Measurements from ENCODE around the gene R3HDM4. TPM values are rescaled to one million over a fixed set of nuclear protein-coding genes. Genes with fewer than 3 reads are reported as not detected.

The R3HDM4 gene
- polyA plus RNA-seq, 1 experiment = 24.0 TPM

DNA sequence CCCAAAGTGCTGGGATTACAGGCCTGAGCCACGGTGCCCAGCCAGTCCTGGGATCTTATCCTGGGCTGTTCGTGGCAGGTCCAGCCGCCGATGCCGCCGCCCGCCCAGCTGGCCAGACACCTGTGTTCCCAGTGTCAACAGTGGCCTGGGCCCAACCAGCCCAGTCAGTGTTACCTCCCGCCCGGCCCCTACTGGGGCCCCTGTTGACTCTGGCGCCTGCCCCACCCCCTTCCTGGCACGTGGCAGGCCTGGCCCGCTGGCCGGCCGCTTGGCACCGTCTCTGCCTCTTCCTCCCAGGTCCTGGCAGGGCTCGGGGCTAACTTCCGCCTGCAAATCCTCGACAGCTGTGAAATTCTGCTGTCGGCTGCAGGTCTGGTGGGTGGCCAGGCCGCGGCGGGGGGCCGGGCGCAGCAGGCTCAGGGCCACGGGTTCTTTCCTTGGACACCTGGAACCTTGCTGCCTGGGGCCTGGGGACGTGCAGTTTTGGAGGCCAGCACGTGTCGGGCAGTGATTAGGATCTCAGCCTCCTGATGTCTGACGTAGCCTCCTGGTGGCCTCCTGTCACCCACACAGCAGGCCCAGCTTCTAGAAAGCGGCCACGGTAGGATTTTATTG is 22.0 kb upstream of the R3HDM4 start:
- H3K27me3 ChIP-seq (ENCODE audit: control insufficient read depth, insufficient read depth, low read length) = no peaks in the 10 kb centered on the region
- no peak for DNase-seq (ENCODE audit: low read depth, low spot score)
- ChIA-PET CTCF (interaction anchor here (0.6 kb wide), 1 partner anchor 49 kb away, joined by 3 read pairs; no protein-coding TSS in a partner anchor), POLR2A (no interaction called here)
- H3K9me3 ChIP-seq (ENCODE audit: control insufficient read depth, insufficient read depth, low read length) = peaks cover 7% of the 10 kb centered on the region; the same call in 1 of the 2 replicates
- peak overlapping the region; percentile 52 for H3K27ac ChIP-seq (ENCODE audit: low read depth, low read length)
- H3K4me3 ChIP-seq (ENCODE audit: low read depth, low read length) = no peak overlapping the region
- TF ChIP-seq CTCF (IDR thresholded peaks at IDR 0.05; ENCODE audit: low read depth, low read length) = no peak

GRCh38 chr19:934197-934840 is 21.3 kb upstream of the R3HDM4 start:
- ChIA-PET CTCF (interaction anchor here (0.5 kb wide), 1 partner anchor 164 kb away, joined by 4 read pairs; no protein-coding TSS in a partner anchor), POLR2A (interaction anchor here (1.3 to 2.3 kb wide), 2 partner anchors 27 to 50 kb away, joined by 4 to 11 read pairs; partner anchors contain the start of gene WDR18)
- H3K27ac ChIP-seq (ENCODE audit: low read depth, low read length) = peak overlapping the region; percentile 91
- no peak for TF ChIP-seq CTCF (IDR thresholded peaks at IDR 0.05; ENCODE audit: low read depth, low read length)
- H3K4me3 ChIP-seq (ENCODE audit: low read depth, low read length) = no peak overlapping the region
- no peaks in the 10 kb centered on the region for H3K27me3 ChIP-seq (ENCODE audit: control insufficient read depth, insufficient read depth, low read length)
- H3K9me3 ChIP-seq (ENCODE audit: control insufficient read depth, insufficient read depth, low read length) = peaks cover 7% of the 10 kb centered on the region; the same call in 1 of the 2 replicates
- DNase-seq (ENCODE audit: low read depth, low spot score) = no peak

DNA sequence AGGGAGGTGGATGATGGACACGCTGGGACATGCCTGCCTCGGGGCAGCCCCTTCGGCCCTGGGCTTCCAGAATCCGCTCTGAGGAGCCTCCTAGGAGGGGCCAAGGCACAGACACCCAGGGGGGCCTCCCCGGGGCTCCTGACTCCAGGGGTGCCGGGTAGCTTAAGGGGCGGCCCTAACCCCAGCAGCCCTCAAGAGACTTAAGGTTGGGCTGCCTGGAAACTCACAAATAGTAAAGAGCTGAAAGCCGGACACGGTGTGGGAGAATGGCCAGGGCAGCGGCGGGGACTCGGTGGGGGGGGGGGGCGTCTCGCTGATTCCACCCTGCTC is 20.5 kb upstream of the R3HDM4 start:
- no peak overlapping the region for H3K4me3 ChIP-seq (ENCODE audit: low read depth, low read length)
- peak overlapping the region; percentile 91 for H3K27ac ChIP-seq (ENCODE audit: low read depth, low read length)
- H3K9me3 ChIP-seq (ENCODE audit: control insufficient read depth, insufficient read depth, low read length) = peaks cover 7% of the 10 kb centered on the region; the same call in 1 of the 2 replicates
- CTCF ChIA-PET = interaction anchor here (0.5 kb wide), 1 partner anchor 163 kb away, joined by 4 read pairs; no protein-coding TSS in a partner anchor
- no peak for TF ChIP-seq CTCF (IDR thresholded peaks at IDR 0.05; ENCODE audit: low read depth, low read length)
- H3K27me3 ChIP-seq (ENCODE audit: control insufficient read depth, insufficient read depth, low read length) = no peaks in the 10 kb centered on the region
- POLR2A ChIA-PET = interaction anchor here (0.8 to 2.3 kb wide), 5 partner anchors 28 to 336 kb away, joined by 3 to 11 read pairs (median 4); partner anchors contain the start of genes CIRBP and WDR18
- DNase-seq (ENCODE audit: low read depth, low spot score) = no peak

- POLR2A ChIA-PET = interaction anchor here (0.8 to 2.3 kb wide), 5 partner anchors 29 to 336 kb away, joined by 3 to 11 read pairs (median 4); partner anchors contain the start of genes CIRBP and WDR18
- peak overlapping the region; percentile 41 for H3K4me3 ChIP-seq (ENCODE audit: low read depth, low read length)
Measured at GRCh38 chr19:932648-933552, 19.9 kb upstream of the R3HDM4 start.

More at GRCh38 chr19:932648-933552, 19.9 kb upstream of the R3HDM4 start:
- Histone ChIP-seq H3K27me3 (ENCODE audit: control insufficient read depth, insufficient read depth, low read length) (no peaks in the 10 kb centered on the region), H3K27ac (ENCODE audit: low read depth, low read length) (peak overlapping the region; percentile 91), H3K9me3 (ENCODE audit: control insufficient read depth, insufficient read depth, low read length) (peaks cover 7% of the 10 kb centered on the region; the same call in 1 of the 2 replicates)
- peak; percentile 85 for DNase-seq (ENCODE audit: low read depth, low spot score)
- no peak for TF ChIP-seq CTCF (IDR thresholded peaks at IDR 0.05; ENCODE audit: low read depth, low read length)
- CTCF ChIA-PET = no interaction called here
